ENCODE data around the gene NCBP2L. TPM values are rescaled to one million over a fixed set of nuclear protein-coding genes. Genes with fewer than 3 reads are reported as not detected.

NCBP2L gene
- total and polyA plus RNA-seq, 2 of the 8 experiments (the other 6 are each of a cell fraction or from before 2014, with no cell fraction given) = not detected

GRCh38 chrX:107742700-107743191 is 34.8 kb upstream of the NCBP2L start:
- Histone ChIP-seq H2AFZ (ENCODE audit: low read length) (no peak overlapping the region), H2BK12ac (ENCODE audit: low read depth, low read length) (no peak overlapping the region), H3K4me3 (ENCODE audit: extremely low read depth in 1 of 4, insufficient read depth in 2 of 4, low read depth in 3 of 4, low read length in 4 of 4) (peak overlapping the region in 1 of 4 experiments; percentile 62; a peak in 2 of 8 replicates), H3K27ac (ENCODE audit: low read depth, low read length) (no peak overlapping the region), H2AK5ac (ENCODE audit: low read depth, low read length) (no peak overlapping the region), H3K23ac (ENCODE audit: insufficient read length) (no peak overlapping the region), H3K79me2 (ENCODE audit: control insufficient read depth in 1 of 2, insufficient read depth in 2 of 2, low read length in 2 of 2) (no peaks in the 10 kb centered on the region), H4K8ac (ENCODE audit: extremely low read depth, insufficient read depth, low read length) (no peak overlapping the region), H3K27me3 (replicated peaks in 1 of 4; ENCODE audit: control insufficient read depth in 3 of 4, extremely low read depth in 1 of 4, insufficient read depth in 3 of 4, low read length in 3 of 4) (peaks cover 0 to 1% (median 0%) of the 10 kb centered on the region in 4 experiments; a peak in 2 of 7 replicates), H2BK20ac (ENCODE audit: low read length) (no peak overlapping the region), H3K56ac (replicated peaks; ENCODE audit: insufficient read length, low read depth, low read length) (no peak overlapping the region), H3K4me2 (ENCODE audit: insufficient read depth in 1 of 2, low read depth in 2 of 2, low read length in 2 of 2) (peak overlapping the region; percentile 62 to 79), H2BK15ac (ENCODE audit: low read length) (no peak overlapping the region), H4K91ac (replicated peaks; ENCODE audit: insufficient read length, low read length) (no peak overlapping the region), H3K79me1 (ENCODE audit: low read depth, low read length) (no peaks in the 10 kb centered on the region), H3K4ac (replicated peaks; ENCODE audit: insufficient read length, low read depth, low read length) (no peak overlapping the region), H3K4me1 (replicated peaks in 1 of 4; ENCODE audit: control insufficient read depth in 3 of 4, insufficient read depth in 4 of 4, low read length in 3 of 4) (peaks cover 2 to 11% (median 6%) of the 10 kb centered on the region in 4 experiments; a peak in 5 of 7 replicates), H3K18ac (ENCODE audit: extremely low read depth, low read length) (peak overlapping the region; percentile 60; the same call in 1 of the 2 replicates), H4K20me1 (replicated peaks in 1 of 2; ENCODE audit: control insufficient read depth in 1 of 2, insufficient read depth in 2 of 2, low read length in 2 of 2) (no peaks in the 10 kb centered on the region), H2BK120ac (replicated peaks; ENCODE audit: low read depth, low read length) (no peak overlapping the region), H3K23me2 (ENCODE audit: low read depth, low read length) (no peaks in the 10 kb centered on the region; the same call in 1 of the 2 replicates), H4K5ac (ENCODE audit: insufficient read length, low read depth, low read length) (no peak overlapping the region), H3K9ac (replicated peaks in 1 of 4; ENCODE audit: extremely low read depth in 1 of 4, low read depth in 3 of 4, low read length in 3 of 4) (no peak overlapping the region), H3K14ac (ENCODE audit: insufficient read length) (no peak overlapping the region), H3K9me3 (ENCODE audit: insufficient read depth in 2 of 2, low read depth in 1 of 2, low read length in 1 of 2) (no peaks in the 10 kb centered on the region), H2BK5ac (ENCODE audit: low read depth, low read length) (no peak overlapping the region), H3K36me3 (ENCODE audit: control insufficient read depth in 2 of 4, insufficient read depth in 4 of 4, low read length in 3 of 4) (no peaks in the 10 kb centered on the region)
- TF ChIP-seq TCF12 (IDR thresholded peaks at IDR 0.05; ENCODE audit: low read depth, low read length) = no peak
- TF ChIP-seq CBX5 (IDR thresholded peaks at IDR 0.05; ENCODE audit: low read depth, low read length) = no peak
- no peak for TF ChIP-seq BCL11A (IDR thresholded peaks at IDR 0.05; ENCODE audit: low read depth in 2 of 2, low read length in 2 of 2)
- TF ChIP-seq NANOG (IDR thresholded peaks at IDR 0.05; ENCODE audit: insufficient read depth, low read depth, low read length, poor library complexity, severe bottlenecking) = no peak
- DNase-seq (ENCODE audit: low read depth in 1 of 2, low spot score in 2 of 2) (no peak), FAIRE-seq (no peak)
- POLR2A ChIA-PET (ENCODE audit: partially characterized antibody) = interaction anchor here (1.4 to 1.5 kb wide), 2 partner anchors 11 to 26 kb away, joined by 4 to 7 read pairs; no protein-coding TSS in a partner anchor
- WGBS, 2 experiments (ENCODE audit: extremely low coverage in 1 of 2, insufficient coverage in 1 of 2, insufficient read length in 1 of 2, insufficient replicate concordance in 2 of 2, low coverage in 1 of 2, low lambda C conversion rate in 2 of 2, missing lambda C conversion rate in 1 of 2) = 27% methylated on average over 5 of the region's 23 CpGs; no CpG with 5 or more reads in 1 of the 2 experiments
- CTCF ChIA-PET (ENCODE audit: partially characterized antibody) = interaction anchor here (1.3 to 1.5 kb wide), 3 partner anchors 14 to 84 kb away, joined by 3 to 4 read pairs (median 4); no protein-coding TSS in a partner anchor
